ENCODE data around the gene SPATA16. TPM values are rescaled to one million over a fixed set of nuclear protein-coding genes. Genes with fewer than 3 reads are reported as not detected.

SPATA16 gene
- total RNA-seq, 1 donor from 2014 or later, result 0.48 TPM

GRCh38 chr3:172844428-172844827, 296.6 kb downstream of the SPATA16 start:
- peak; percentile 18 for DNase-seq (ENCODE audit: low spot score)

GRCh38 chr3:172840913-172841312, 300.1 kb downstream of the SPATA16 start:
- no peak for DNase-seq (ENCODE audit: low spot score)

GRCh38 chr3:172840463-172840862, 300.6 kb downstream of the SPATA16 start:
- DNase-seq (ENCODE audit: low spot score), result no peak

GRCh38 chr3:172839679-172840078, 301.4 kb downstream of the SPATA16 start:
- DNase-seq (ENCODE audit: low spot score), result no peak
